NCI-H2081 treated with DMSO at 0.1 percent for 48 hours (cell line): ENCODE measurements around the gene LPP.
"Not testable (repeated sequence)": the region's sequence is repeated elsewhere in the genome, so short reads cannot be mapped to it uniquely, and the experiment has no call there.

Source experiments
- DNase-seq: peaks from one replicate; lab custom pipeline; 2025; lab: John Stamatoyannopoulos, UW

The LPP gene, protein sequence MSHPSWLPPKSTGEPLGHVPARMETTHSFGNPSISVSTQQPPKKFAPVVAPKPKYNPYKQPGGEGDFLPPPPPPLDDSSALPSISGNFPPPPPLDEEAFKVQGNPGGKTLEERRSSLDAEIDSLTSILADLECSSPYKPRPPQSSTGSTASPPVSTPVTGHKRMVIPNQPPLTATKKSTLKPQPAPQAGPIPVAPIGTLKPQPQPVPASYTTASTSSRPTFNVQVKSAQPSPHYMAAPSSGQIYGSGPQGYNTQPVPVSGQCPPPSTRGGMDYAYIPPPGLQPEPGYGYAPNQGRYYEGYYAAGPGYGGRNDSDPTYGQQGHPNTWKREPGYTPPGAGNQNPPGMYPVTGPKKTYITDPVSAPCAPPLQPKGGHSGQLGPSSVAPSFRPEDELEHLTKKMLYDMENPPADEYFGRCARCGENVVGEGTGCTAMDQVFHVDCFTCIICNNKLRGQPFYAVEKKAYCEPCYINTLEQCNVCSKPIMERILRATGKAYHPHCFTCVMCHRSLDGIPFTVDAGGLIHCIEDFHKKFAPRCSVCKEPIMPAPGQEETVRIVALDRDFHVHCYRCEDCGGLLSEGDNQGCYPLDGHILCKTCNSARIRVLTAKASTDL

DNA sequence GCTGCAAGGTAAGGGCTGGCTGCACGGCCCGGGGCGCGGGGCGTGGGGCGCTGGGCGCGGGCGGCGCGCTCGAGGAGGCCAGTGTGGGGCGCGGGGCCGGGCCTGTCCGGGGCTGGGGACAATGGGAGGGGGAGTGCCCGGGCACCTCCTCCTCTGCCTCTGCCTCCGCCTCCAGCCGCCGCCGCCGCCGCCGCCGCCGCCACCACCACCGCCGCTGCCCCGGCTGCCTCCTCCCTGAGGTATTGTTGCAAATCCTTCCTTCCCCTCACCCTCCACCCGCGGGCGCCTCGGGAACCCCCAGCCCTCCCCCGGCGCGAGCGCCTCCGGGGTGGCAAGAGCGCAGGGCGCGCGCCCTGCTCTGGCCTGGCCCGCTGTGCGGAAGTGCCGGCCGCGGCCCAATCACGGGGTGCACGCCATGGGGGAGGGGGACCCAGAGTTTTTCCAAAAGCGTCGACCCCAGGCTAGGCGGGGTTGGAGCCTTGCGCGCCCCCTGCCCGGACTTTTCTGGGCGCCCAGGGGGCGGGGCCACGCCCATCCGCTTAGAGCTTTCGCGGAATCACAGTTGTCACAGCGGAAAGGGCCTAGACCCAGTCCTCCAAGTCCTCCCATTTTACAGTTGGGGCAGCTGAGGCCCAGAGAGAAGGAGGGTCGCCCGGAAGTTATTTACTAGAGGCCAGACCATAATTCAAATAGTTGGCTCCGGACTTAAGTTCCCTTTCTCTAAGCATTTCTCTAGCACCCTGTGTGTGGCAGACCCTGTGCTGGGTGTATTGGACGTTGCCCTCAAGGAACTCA is at the start of gene LPP:
Gene LPP (plus strand): TSS at position 144 of the 795 bp plus-strand sequence. CDS start 251,964 bp downstream, outside the sequence.
- no peak for DNase-seq

DNA sequence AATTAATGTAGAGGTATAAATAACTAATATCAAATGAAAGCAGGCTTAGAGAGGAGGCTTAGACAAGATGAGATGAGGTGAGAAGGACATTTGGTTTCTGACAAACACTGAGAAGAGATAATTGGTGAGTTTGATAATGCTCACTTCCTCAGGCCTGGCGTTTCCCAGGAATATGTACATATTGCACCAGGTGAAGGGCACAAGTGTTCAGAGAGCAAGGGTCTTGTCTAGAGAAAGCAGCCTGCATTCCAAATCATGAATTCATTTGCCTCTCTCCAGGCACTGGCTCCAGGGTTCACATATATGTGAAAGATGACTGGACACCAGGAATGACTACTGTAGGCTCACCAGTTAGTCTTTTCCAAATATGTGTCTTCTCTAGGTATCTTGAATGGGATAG is 48.0 kb upstream of the LPP start:
- no peak for DNase-seq

DNA sequence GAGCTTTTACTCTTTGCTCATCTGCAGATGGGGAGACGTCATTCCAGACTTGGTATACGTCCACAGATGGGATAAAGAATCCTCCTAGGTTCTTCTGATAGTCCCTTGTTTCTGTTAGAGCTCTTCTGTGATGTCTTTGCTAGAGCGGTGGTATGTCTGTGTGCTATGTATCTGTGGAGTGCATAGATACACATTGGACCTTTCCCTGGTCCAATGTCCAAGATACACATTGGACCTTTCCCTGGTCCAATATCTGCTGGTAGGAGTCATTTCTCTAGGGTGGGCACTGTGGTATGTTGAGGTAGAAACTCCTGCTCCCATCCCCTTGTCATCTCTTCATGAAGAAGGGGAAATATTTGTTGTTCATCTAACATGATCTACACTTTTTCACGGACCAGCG is 47.5 kb upstream of the LPP start:
- DNase-seq = no peak

- DNase-seq = no peak
Observed at GRCh38 chr3:188106887-188107830, 46.8 kb upstream of the LPP start.

DNA sequence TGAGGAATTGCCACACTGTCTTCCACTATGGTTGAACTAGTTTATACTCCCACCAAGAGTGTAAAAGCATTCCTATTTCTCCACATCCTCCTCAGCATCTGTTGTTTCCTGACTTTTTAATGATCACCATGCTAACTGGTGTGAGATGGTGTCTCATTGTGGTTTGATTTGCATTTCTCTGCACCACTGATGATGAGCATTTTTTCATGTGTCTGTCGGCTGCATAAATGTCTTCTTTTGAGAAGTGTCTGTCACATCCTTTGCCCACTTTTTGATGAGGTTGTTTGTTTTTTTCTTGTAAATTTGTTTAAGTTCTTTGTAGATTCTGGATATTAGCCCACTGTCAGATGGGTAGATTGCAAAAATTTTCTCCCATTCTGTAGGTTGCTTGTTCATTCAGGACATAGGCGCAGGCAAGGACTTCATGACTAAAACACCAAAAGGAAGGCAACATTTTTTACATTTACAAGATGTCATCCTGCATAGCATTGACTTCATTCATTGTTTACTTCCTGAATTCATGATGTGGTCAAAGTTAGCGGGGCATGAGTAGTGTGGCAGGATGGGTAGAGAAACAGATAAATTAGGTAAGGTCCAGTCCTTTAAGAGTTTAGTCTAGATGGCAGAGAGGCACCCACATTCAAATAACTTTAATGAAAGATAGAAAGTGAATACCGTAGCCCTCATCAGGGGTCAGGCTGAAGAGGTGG is 45.1 kb upstream of the LPP start:
- DNase-seq = no peak

- DNase-seq = no peak
Observed at GRCh38 chr3:188111002-188111584, 42.9 kb upstream of the LPP start.

DNA sequence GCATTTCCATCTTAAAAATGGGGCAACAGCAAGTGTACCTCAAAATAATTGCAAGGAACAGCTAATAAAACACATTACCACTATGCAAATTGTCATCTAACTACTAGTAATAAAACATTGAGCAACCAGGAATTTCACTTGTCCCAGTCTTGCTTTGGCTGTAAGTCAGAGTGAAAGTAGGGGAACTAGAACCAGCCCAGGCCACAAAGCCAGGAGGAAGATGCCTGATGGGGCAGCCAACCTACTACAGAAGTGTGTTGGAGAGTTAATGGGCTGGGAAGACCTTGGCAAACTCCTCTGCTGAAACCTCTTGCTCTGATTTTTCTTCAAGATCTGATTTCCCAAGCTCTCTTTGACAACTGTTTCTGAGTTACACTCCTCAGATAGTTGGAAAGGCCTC is 40.2 kb upstream of the LPP start:
- no peak for DNase-seq

DNA sequence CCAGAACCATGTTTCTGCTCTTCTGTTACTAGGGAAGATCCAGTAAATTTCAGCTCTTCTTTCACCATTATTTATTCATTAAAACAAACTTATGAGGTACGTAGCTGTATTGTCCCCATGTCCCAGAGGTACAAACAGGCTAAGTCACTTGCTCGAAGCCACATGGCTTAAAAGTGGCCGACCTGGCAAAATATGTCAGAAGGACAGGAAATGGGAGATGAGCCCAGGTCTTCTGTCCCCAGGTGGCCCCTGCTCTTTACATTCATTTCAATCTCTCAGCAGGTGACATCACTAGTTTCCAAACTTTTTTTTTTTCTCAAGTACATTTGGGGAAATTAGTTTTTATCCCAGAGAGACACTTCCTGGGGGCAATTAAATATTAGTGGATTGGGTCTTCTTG is 34.1 kb upstream of the LPP start:
- DNase-seq = no peak

DNA sequence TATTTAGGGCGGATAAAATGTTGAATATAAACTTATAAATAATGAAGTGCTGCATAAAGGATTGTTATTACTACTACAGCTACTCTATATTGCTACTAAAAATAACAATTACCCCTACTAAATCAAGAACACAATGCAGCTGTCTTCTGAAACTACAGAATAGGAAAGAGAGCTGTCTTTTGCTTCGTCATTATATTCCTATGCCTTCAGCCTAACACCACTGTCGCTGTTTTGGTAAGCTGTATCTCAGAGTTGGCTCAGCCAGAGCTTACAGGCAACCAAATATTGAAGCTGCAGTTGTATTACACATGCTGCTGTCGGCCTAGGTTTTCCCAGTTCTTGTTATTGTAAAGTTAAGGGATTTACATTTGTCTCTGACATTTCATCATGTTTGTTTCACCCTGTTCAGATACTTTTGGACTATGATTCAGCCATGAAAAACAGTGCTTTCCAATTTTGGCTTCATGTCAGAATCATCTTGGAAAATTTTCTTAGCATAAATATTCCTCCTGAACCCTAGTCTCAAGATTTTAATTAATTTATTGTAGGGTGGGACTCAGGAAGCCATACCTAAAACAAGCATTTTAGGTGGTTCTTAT is 31.3 kb upstream of the LPP start:
- no peak for DNase-seq

DNA sequence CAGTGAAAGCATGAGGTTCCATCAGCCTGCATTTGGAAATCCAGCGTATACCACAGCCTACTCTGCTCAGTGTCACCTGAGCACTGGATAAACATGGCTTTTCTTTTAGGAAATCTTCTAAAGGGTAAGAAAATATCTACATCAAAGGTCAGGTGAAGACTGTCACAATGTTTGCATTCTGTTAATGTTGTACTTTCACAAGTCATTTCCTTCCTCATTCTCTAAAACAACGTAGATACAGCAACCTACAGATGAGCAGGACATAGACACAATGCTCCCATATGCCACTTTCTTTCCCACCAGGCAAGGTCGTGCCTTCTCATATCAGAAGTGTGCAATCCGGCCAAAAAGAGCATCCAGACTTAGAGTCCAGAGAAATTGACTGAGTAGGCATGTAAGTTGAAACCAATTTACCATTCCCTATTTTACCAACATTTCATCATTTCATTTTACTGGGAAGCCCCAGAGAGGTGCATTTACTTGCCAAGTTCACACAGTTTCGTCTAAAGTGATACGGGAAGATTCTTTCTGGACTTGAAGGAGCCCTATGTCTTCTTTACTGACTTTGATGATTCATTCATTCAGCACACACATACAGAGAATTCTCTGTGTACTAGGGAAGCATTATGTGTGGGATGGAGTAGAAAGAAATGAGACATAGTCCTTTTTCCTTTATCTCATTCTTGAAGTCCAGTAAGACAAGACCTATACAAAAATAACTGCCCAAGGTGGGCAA is 30.6 kb upstream of the LPP start:
- DNase-seq = no peak

- DNase-seq = no peak
Observed at GRCh38 chr3:188124184-188124583, 29.8 kb upstream of the LPP start.

DNA sequence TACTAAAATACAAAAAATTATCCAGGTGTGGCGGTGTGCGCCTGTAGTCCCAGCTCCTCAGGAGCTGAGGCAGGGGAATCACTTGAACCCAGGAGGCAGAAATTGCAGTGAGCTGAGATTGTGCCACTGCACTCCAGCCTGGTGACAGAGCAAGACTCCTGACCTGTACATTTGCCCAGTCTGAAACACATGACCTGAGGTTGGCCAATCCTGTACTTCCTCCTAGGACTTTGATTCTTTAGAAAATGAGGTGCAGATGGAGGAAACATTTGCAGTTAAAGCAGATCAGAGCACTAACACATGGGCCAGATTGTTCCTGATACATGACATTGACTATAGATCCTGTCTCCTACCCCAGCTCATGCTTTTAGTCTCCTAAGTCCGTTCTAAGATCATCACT is 28.9 kb upstream of the LPP start:
- no peak for DNase-seq

GRCh38 chr3:188126276-188126675 is 27.7 kb upstream of the LPP start:
- DNase-seq = no peak

GRCh38 chr3:188126934-188127333 is 27.0 kb upstream of the LPP start:
- no peak for DNase-seq

DNA sequence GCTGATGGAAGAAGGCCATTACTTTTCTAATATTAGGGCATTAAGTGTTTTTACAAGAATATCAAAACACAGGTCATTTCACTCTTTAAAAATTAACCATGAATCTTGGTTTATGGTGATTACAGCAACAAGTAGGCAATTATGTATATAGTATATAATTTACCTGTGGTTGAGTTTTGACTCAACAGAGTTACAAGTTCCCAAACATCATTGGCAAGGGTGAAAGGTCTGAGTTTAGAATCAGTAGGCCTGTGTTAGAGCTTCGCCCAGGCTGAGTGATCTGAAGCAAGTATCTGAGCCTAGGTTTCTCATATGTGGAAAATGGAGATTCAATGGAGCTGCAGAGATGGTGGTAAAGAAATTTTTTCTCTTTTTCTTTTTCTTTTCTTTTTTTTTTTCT is 25.1 kb upstream of the LPP start:
- no peak for DNase-seq

DNA sequence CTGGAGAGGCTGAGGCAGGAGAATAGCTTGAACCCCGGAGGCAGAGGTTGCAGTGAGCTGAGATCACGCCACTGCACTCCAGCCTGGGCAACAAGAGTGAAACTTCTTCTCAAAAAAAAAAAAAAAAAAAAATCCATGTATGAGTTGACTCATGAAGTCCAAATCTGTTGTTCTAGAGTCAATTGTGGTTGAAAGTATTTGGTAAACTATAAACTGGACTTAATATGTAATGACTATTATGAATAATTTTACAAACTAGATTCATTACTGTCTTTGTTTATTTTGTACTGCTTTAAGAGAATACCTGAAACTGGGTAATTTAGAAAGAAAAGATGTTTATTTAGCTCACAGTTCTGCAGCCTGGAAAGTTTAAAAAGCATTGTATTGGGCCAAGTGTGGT is 22.9 kb upstream of the LPP start:
- DNase-seq = not testable (repeated sequence)

DNA sequence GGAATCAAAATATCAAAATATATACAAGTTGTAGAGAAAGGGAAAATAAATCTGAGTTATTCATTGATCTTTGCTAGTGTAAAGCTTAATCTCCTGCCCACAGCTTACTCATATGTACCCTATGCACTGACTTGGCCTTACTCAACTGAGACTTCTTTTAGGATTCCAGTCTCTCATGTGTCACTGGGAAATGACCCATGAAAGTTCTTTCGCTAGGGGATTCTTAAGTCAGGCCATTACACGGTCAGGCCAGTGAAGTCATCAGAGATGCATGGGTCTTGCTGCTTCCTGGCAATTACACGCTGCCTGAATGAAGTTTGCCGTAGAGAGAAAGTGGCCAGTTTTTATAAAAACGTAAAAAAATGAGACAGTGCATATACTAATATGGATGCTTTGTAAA is 20.7 kb upstream of the LPP start:
- DNase-seq = no peak

GRCh38 chr3:188133646-188134045 is 20.3 kb upstream of the LPP start:
- DNase-seq = no peak

- no peak for DNase-seq
Observed at GRCh38 chr3:188134079-188134478, 19.9 kb upstream of the LPP start.

GRCh38 chr3:188134856-188135255 is 19.1 kb upstream of the LPP start:
- no peak for DNase-seq
